ENCODE results near the gene ZNF664.
A peak's percentile ranks its signal among the peaks of the same experiment; 100 is the strongest.

Gene ZNF664

DNA sequence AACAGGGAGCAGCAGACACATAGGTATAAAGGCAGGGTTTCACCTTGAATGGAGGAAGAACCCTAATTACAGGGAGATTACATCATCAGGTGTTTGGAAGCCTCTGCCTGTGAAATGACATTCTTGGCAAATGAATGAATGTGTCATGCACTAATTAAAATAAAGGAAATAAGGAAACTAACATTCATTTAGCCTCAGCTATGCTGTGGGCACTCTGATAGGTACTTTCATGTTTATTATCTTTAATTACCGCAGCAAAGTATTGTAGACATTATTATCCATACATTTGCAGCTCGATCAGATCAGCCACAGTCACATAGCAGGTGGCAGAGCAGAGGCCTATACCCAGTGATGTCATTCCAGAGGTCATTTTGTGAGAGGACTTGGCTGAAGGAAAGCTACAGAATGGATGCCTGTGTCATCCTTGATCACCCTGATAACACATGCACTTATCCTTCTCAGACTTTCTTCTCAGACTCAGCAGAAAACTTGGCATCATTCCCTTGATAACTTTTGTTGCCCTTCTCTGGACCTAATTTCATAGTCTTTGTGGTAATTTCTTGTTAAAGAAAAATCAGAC is 18.4 kb downstream of the ZNF664 start:
- DNase-seq = no peak

GRCh38 chr12:123992118-123992825 is 19.3 kb downstream of the ZNF664 start:
- no peak for DNase-seq

- DNase-seq = peak; percentile 19
Measured at GRCh38 chr12:123995023-123995748, 22.2 kb downstream of the ZNF664 start.

DNA sequence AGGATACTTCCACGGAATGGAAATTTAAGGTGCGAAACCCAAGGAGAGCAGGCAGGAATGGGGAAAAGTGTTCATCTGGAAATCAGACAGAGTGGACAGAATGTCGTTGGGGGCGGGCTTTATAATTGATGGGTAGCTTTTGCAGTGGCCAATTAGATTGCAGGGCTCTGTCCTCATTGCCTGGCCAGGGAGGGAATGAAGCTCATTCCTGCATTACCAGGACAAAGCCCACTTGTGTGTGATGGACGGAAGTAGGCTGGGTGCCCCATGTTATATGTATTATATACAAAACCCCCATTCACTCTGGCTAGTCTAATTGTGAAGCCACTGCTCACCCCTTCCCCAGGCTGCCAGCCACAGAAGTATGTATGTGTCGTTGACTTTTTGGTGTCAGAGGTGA is 23.6 kb downstream of the ZNF664 start:
- no peak for DNase-seq

- DNase-seq = no peak
Measured at GRCh38 chr12:123997033-123997822, 24.2 kb downstream of the ZNF664 start.

DNA sequence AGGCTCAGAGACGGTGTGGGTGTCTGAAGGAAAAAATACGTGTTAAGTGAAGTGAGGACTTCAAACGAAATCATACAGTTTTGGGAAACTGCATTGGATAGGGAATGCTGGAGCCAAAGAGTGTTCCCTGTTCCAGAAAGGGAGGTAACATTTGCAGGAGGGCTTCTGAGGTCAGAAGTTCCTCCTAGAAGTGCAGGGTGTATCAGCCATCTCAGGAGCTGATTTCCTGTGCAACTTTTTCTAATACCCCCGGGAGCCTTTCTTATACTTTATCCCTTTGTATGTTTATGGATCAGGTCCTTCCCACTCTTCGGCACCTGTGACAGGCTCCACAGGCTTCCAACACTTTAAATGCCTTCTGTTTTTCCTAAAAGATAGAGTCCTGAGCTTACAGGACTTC is 24.9 kb downstream of the ZNF664 start:
- DNase-seq = no peak

- no peak for DNase-seq
Measured at GRCh38 chr12:123998344-123998990, 25.5 kb downstream of the ZNF664 start.

DNA sequence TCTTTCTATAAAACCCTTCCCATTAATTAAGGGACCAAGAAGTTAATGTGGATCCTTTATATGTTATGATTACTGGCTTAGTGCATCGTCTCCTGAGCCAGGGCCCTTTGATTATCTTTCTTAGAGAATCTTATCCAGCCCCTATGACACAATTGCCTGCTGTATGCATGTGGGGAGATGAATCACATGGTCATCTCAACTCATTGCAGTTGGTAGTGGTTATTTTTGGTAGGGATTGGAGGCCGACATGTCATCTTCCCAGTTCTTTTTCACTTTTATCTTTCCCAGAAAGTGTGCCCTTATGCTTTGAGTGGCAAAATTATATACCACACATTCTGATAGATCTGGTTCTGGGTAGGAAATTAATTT is 26.0 kb downstream of the ZNF664 start:
- no peak for DNase-seq

DNA sequence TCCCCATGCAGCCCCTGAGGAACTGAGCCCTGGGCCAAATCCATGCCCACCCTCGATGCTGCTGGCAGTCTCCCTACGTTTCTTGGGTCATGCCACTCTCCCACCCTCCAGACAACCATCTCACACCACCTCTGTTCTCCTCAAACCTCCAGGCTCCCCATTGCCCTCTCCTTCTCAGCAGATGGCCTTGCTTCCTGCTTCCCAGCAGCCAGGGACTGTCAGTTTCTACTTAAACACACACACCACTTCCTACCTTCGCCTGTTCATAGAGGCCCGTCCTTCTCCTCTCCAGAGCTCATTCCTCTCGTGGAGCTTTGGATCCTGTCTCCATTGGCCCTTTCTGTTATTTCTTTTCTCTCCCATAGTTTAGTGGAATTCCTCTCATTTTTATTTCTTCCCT is 27.1 kb downstream of the ZNF664 start:
- no peak for DNase-seq

DNA sequence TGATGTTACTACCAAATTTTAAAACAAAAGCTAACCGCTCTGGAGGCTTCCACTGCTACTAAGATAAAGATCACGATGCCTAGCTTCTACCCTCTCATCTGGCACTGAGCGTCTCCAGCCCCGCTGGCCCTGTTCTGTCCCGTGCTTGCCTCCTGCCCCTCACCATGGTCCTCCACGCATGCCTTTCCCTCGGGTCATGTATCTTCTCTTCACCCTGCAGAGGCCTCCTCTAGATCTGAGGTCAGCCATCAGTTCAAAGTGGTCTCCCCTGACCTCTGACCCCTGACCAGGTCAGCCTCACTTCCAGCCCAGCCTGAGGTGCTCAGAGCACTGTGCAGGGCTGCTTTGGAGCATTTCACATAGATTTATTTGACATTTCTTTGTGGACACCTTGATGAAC is 28.3 kb downstream of the ZNF664 start:
- no peak for DNase-seq

DNA sequence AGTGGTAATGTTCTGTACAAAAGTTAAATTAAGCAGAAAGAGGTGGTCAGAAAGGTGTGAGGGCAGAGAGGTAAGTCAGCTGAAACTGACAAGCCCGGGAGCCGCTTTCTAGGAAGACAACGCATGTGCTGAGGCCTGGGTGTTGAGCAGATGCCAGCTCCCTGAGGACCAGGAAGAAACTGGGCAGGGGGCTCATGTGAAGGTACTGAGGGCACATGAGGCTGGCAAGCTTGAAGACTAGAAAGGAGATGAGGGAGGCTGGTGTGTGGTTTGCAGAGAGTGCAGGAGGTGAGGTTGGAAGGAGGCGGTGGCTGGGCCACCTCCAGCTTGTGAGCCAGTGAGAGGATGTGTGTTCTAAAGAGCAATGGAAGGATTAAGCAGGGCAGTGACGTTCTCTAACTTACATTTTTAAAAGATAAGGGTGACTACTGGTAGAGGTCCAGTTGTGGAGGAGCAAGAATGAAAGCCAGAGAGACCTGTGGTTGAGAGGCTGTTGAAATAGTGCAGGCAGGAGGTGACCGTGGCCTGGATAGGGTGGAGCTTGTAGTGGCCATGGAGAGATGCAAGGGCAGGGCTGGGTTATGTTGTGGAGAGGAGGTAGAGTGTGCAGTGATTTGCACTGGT is 29.1 kb downstream of the ZNF664 start:
- DNase-seq = no peak

- DNase-seq = no peak
Measured at GRCh38 chr12:124002654-124003053, 29.6 kb downstream of the ZNF664 start.

DNA sequence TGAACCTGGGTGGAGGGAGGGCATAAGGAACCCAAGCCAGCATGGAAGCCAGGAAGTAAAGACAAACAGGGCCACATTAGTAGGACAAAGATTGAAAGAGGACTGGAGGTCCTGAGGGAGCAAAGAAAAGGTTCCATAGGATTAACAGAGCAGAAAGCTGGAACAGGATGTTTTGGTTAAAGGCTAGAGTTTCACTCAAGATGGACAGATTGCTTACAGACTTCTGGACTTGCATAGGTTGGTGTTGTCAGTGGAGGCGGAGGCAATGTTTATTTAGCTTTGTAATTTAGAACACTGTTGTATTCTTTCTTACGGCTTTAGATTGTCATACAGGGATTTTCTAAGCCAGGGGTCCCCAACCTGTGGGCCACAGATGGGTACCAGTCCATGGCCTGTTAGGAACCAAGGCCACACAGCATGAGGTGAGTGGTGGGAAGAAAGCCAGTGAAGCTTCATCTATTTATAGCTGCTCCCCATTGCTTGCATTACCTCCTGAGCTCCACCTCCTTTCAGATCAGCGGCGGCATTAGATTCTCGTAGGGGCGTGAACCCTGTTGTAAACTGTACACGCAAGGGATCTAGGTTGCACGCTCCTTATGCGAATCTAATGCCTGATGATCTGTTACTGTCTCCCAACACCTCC is 31.3 kb downstream of the ZNF664 start:
- no peak for DNase-seq

- DNase-seq = peak; percentile 14
Measured at GRCh38 chr12:124006085-124006845, 33.2 kb downstream of the ZNF664 start.

- no peak for DNase-seq
Measured at GRCh38 chr12:124006846-124007713, 34.1 kb downstream of the ZNF664 start.

- peak; percentile 24 for DNase-seq
Measured at GRCh38 chr12:124007826-124008570, 35.0 kb downstream of the ZNF664 start.

- DNase-seq = no peak
Measured at GRCh38 chr12:124008595-124008994, 35.6 kb downstream of the ZNF664 start.

DNA sequence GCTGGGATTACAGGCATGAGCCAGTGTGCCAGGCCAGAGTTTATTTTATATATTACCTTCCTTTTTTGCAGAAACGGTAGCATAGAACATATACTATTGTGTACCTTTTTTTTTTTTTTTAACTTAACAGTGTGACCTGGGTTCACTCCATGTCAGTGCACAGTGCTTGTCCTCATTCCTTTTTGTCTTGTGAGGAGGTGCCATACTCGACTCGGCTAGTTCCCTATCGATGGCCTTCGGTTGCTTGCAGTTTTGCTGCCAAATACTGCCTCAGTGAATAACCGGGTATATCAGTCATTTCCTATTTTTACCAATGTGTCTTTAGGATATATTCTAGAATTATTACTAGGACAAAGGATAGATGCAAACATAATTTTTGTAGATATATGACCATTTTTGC is 36.8 kb downstream of the ZNF664 start:
- no peak for DNase-seq

- no peak for DNase-seq
Measured at GRCh38 chr12:124010687-124011086, 37.7 kb downstream of the ZNF664 start.
